ENCODE measurements around the gene KISS1R.
A peak's percentile ranks its signal among the peaks of the same experiment; 100 is the strongest.

The KISS1R gene

GRCh38 chr19:929891-930258 lies 12.7 kb downstream of the KISS1R start:
- Histone ChIP-seq H3K56ac (ENCODE audit: low read length) (no peak overlapping the region), H4K8ac (ENCODE audit: low read depth, low read length) (no peak overlapping the region), H3K4me1 (ENCODE audit: control insufficient read depth, low read depth, low read length) (no peaks in the 10 kb centered on the region), H3K4ac (ENCODE audit: low read depth, low read length) (no peak overlapping the region), H3K9ac (ENCODE audit: low read length) (no peak overlapping the region), H3K79me1 (ENCODE audit: low read length) (peaks cover 6% of the 10 kb centered on the region), H3K4me3 (ENCODE audit: low read length) (no peak overlapping the region), H3K23ac (ENCODE audit: low read length) (no peak overlapping the region), H2BK15ac (replicated peaks; ENCODE audit: low read depth) (no peak overlapping the region), H2BK120ac (ENCODE audit: low read depth, low read length) (no peak overlapping the region), H3K18ac (ENCODE audit: low read length) (no peak overlapping the region), H3K27me3 (ENCODE audit: insufficient read depth, low read length, poor library complexity) (no peaks in the 10 kb centered on the region), H4K5ac (ENCODE audit: low read length) (no peak overlapping the region), H3K79me2 (ENCODE audit: control insufficient read depth, insufficient read depth, low read length) (peaks cover 55% of the 10 kb centered on the region), H3K4me2 (ENCODE audit: low read length) (no peak overlapping the region), H3K36me3 (ENCODE audit: control insufficient read depth, insufficient read depth, low read length) (peaks cover 2% of the 10 kb centered on the region), H2AK5ac (ENCODE audit: low read length) (no peak overlapping the region), H3K27ac (ENCODE audit: low read depth, low read length) (no peak overlapping the region), H2BK5ac (ENCODE audit: low read length) (no peak overlapping the region)
- no CpG with 5 or more reads among the region's 6 CpGs for WGBS (ENCODE audit: extremely low coverage, insufficient coverage, low lambda C conversion rate)
- no peak for DNase-seq

GRCh38 chr19:931860-932647 lies 14.9 kb downstream of the KISS1R start:
- Histone ChIP-seq H2BK5ac (ENCODE audit: low read length) (no peak overlapping the region), H2AK5ac (ENCODE audit: low read length) (no peak overlapping the region), H4K8ac (ENCODE audit: low read depth, low read length) (no peak overlapping the region), H2BK120ac (ENCODE audit: low read depth, low read length) (no peak overlapping the region), H3K4me3 (ENCODE audit: low read length) (no peak overlapping the region), H3K4ac (ENCODE audit: low read depth, low read length) (no peak overlapping the region), H3K9ac (ENCODE audit: low read length) (no peak overlapping the region), H3K18ac (ENCODE audit: low read length) (no peak overlapping the region), H3K56ac (ENCODE audit: low read length) (no peak overlapping the region), H3K4me1 (ENCODE audit: control insufficient read depth, low read depth, low read length) (no peaks in the 10 kb centered on the region), H3K27me3 (ENCODE audit: insufficient read depth, low read length, poor library complexity) (no peaks in the 10 kb centered on the region), H3K4me2 (ENCODE audit: low read length) (no peak overlapping the region), H3K79me2 (ENCODE audit: control insufficient read depth, insufficient read depth, low read length) (peaks cover 63% of the 10 kb centered on the region), H3K27ac (ENCODE audit: low read depth, low read length) (peak overlapping the region; percentile 65), H3K79me1 (ENCODE audit: low read length) (peaks cover 6% of the 10 kb centered on the region), H4K5ac (ENCODE audit: low read length) (no peak overlapping the region), H3K36me3 (ENCODE audit: control insufficient read depth, insufficient read depth, low read length) (peaks cover 4% of the 10 kb centered on the region), H2BK15ac (replicated peaks; ENCODE audit: low read depth) (no peak overlapping the region), H3K23ac (ENCODE audit: low read length) (no peak overlapping the region)
- WGBS (ENCODE audit: extremely low coverage, insufficient coverage, low lambda C conversion rate), result no CpG with 5 or more reads among the region's 32 CpGs
- DNase-seq, result no peak

GRCh38 chr19:932648-933552 lies 15.8 kb downstream of the KISS1R start:
- peaks cover 9% of the 10 kb centered on the region for H3K79me1 ChIP-seq (ENCODE audit: low read length)
- H3K56ac ChIP-seq (ENCODE audit: low read length), result peak overlapping the region; percentile 60
- no peak overlapping the region for H3K9ac ChIP-seq (ENCODE audit: low read length)
- H3K4me1 ChIP-seq (ENCODE audit: control insufficient read depth, low read depth, low read length), result no peaks in the 10 kb centered on the region
- peak overlapping the region; percentile 45 for H3K18ac ChIP-seq (ENCODE audit: low read length)
- H4K8ac ChIP-seq (ENCODE audit: low read depth, low read length), result no peak overlapping the region
- H2BK5ac ChIP-seq (ENCODE audit: low read length), result no peak overlapping the region
- H3K4me3 ChIP-seq (ENCODE audit: low read length), result no peak overlapping the region
- H3K27me3 ChIP-seq (ENCODE audit: insufficient read depth, low read length, poor library complexity), result no peaks in the 10 kb centered on the region
- H2AK5ac ChIP-seq (ENCODE audit: low read length), result no peak overlapping the region
- no peak overlapping the region for H3K4me2 ChIP-seq (ENCODE audit: low read length)
- no CpG with 5 or more reads among the region's 54 CpGs for WGBS (ENCODE audit: extremely low coverage, insufficient coverage, low lambda C conversion rate)
- H3K79me2 ChIP-seq (ENCODE audit: control insufficient read depth, insufficient read depth, low read length), result peaks cover 62% of the 10 kb centered on the region
- H2BK15ac ChIP-seq (replicated peaks; ENCODE audit: low read depth), result no peak overlapping the region
- peak overlapping the region; percentile 2 for H3K4ac ChIP-seq (ENCODE audit: low read depth, low read length)
- H4K5ac ChIP-seq (ENCODE audit: low read length), result no peak overlapping the region
- no peak overlapping the region for H3K23ac ChIP-seq (ENCODE audit: low read length)
- peak overlapping the region; percentile 67 for H3K27ac ChIP-seq (ENCODE audit: low read depth, low read length)
- H3K36me3 ChIP-seq (ENCODE audit: control insufficient read depth, insufficient read depth, low read length), result peaks cover 7% of the 10 kb centered on the region
- DNase-seq, result no peak
- no peak overlapping the region for H2BK120ac ChIP-seq (ENCODE audit: low read depth, low read length)

- WGBS (ENCODE audit: extremely low coverage, insufficient coverage, low lambda C conversion rate), result no CpG with 5 or more reads among the region's 14 CpGs
Measured at GRCh38 chr19:933553-933882, 16.4 kb downstream of the KISS1R start.

GRCh38 chr19:934197-934840 lies 17.2 kb downstream of the KISS1R start:
- no peaks in the 10 kb centered on the region for H3K4me1 ChIP-seq (ENCODE audit: control insufficient read depth, low read depth, low read length)
- no peak overlapping the region for H2BK120ac ChIP-seq (ENCODE audit: low read depth, low read length)
- H3K79me1 ChIP-seq (ENCODE audit: low read length), result peaks cover 6% of the 10 kb centered on the region
- no peak overlapping the region for H3K18ac ChIP-seq (ENCODE audit: low read length)
- no peak overlapping the region for H3K9ac ChIP-seq (ENCODE audit: low read length)
- H3K36me3 ChIP-seq (ENCODE audit: control insufficient read depth, insufficient read depth, low read length), result peaks cover 7% of the 10 kb centered on the region
- H4K5ac ChIP-seq (ENCODE audit: low read length), result no peak overlapping the region
- H2BK15ac ChIP-seq (replicated peaks; ENCODE audit: low read depth), result no peak overlapping the region
- WGBS (ENCODE audit: extremely low coverage, insufficient coverage, low lambda C conversion rate), result no CpG with 5 or more reads among the region's 29 CpGs
- no peak overlapping the region for H3K56ac ChIP-seq (ENCODE audit: low read length)
- H2BK5ac ChIP-seq (ENCODE audit: low read length), result no peak overlapping the region
- H3K27me3 ChIP-seq (ENCODE audit: insufficient read depth, low read length, poor library complexity), result no peaks in the 10 kb centered on the region
- H3K4ac ChIP-seq (ENCODE audit: low read depth, low read length), result no peak overlapping the region
- H3K23ac ChIP-seq (ENCODE audit: low read length), result no peak overlapping the region
- peaks cover 60% of the 10 kb centered on the region for H3K79me2 ChIP-seq (ENCODE audit: control insufficient read depth, insufficient read depth, low read length)
- no peak overlapping the region for H2AK5ac ChIP-seq (ENCODE audit: low read length)
- DNase-seq, result no peak
- peak overlapping the region; percentile 27 for H3K27ac ChIP-seq (ENCODE audit: low read depth, low read length)
- H3K4me2 ChIP-seq (ENCODE audit: low read length), result no peak overlapping the region
- H3K4me3 ChIP-seq (ENCODE audit: low read length), result no peak overlapping the region
- no peak overlapping the region for H4K8ac ChIP-seq (ENCODE audit: low read depth, low read length)

More at GRCh38 chr19:933553-933882, 16.4 kb downstream of the KISS1R start:
- Histone ChIP-seq H3K18ac (ENCODE audit: low read length) (peak overlapping the region; percentile 45), H3K4me2 (ENCODE audit: low read length) (no peak overlapping the region), H3K56ac (ENCODE audit: low read length) (no peak overlapping the region), H4K5ac (ENCODE audit: low read length) (no peak overlapping the region), H3K27me3 (ENCODE audit: insufficient read depth, low read length, poor library complexity) (no peaks in the 10 kb centered on the region), H2AK5ac (ENCODE audit: low read length) (no peak overlapping the region), H3K36me3 (ENCODE audit: control insufficient read depth, insufficient read depth, low read length) (peaks cover 8% of the 10 kb centered on the region), H3K4me1 (ENCODE audit: control insufficient read depth, low read depth, low read length) (no peaks in the 10 kb centered on the region), H3K4me3 (ENCODE audit: low read length) (no peak overlapping the region), H2BK15ac (replicated peaks; ENCODE audit: low read depth) (no peak overlapping the region), H3K23ac (ENCODE audit: low read length) (no peak overlapping the region), H3K27ac (ENCODE audit: low read depth, low read length) (peak overlapping the region; percentile 67), H3K79me1 (ENCODE audit: low read length) (peaks cover 6% of the 10 kb centered on the region), H4K8ac (ENCODE audit: low read depth, low read length) (no peak overlapping the region), H2BK5ac (ENCODE audit: low read length) (no peak overlapping the region), H2BK120ac (ENCODE audit: low read depth, low read length) (no peak overlapping the region), H3K9ac (ENCODE audit: low read length) (no peak overlapping the region), H3K4ac (ENCODE audit: low read depth, low read length) (peak overlapping the region; percentile 2), H3K79me2 (ENCODE audit: control insufficient read depth, insufficient read depth, low read length) (peaks cover 63% of the 10 kb centered on the region)
- no peak for DNase-seq

Measured in mesendoderm (in vitro differentiated cells).